PC-9 (cell line): ENCODE data around the gene KCTD16.

Experiments
- CTCF ChIP-seq: fragments of 200-600 bp; sonication (generic); conservative IDR thresholded peaks from 2 replicates; pipeline ENCODE4 v1.6.1; 2017; ENCODE audit warnings: mixed run types, antibody characterized with exemption, mild to moderate bottlenecking, moderate library complexity
- EZH2 ChIP-seq: fragments of 200-600 bp; sonication (generic); IDR thresholded peaks from 2 replicates; pipeline ENCODE4 v1.8.0; 2017; ENCODE audit warnings: antibody characterized with exemption, low read depth

GRCh38 chr5:144395704-144396103, 225.0 kb downstream of the KCTD16 start:
- TF ChIP-seq CTCF (no peak), EZH2 (no peak)
